Measurements from ENCODE around the gene KRTAP10-3. TPM values are rescaled to one million over a fixed set of nuclear protein-coding genes. Genes with fewer than 3 reads are reported as not detected.
"Not testable (repeated sequence)": the region's sequence is repeated elsewhere in the genome, so short reads cannot be mapped to it uniquely, and the experiment has no call there.

Gene KRTAP10-3
- total RNA-seq, 8 experiments from 2014 or later = 0.23 to 1.1 (median 0.46) TPM; not detected in 3

GRCh38 chr21:44572959-44573583, 14.5 kb upstream of the KRTAP10-3 start:
- WGBS, 10 experiments = 13 to 82% (median 54%) methylated on average over 6 to 7 of the region's 15 CpGs; no CpG with 5 or more reads in 6 of the 10 experiments
- Histone ChIP-seq H3K27ac (no peak overlapping the region), H3K4me3 (no peak overlapping the region), H3K4me1 (replicated peaks in 1 of 2) (no peaks in the 10 kb centered on the region)
- in situ Hi-C loops (cut with MboI; ENCODE audit: low pct_unique_long_range_greater_than_20kb in 2 of 9, low sequenced_read_pairs in 9 of 9, unreplicated experiment in 9 of 9) = no loop called here
- ATAC-seq (replicated peaks in 6 of 8) = peak in 4 of 8 experiments; percentile 27 to 73 (median 40)

- 33 to 96% (median 76%) methylated on average over 1 to 13 of the region's 40 CpGs; no CpG with 5 or more reads in 3 of the 10 experiments for WGBS, 10 experiments
- Histone ChIP-seq H3K4me1 (replicated peaks in 1 of 2) (no peaks in the 10 kb centered on the region), H3K4me3 (no peak overlapping the region), H3K27ac (no peak overlapping the region)
- no peak for ATAC-seq (replicated peaks in 6 of 8)
- in situ Hi-C loops (cut with MboI; ENCODE audit: low pct_unique_long_range_greater_than_20kb in 2 of 9, low sequenced_read_pairs in 9 of 9, unreplicated experiment in 9 of 9) = no loop called here
These were observed 13.5 kb upstream of the KRTAP10-3 start for GRCh38 chr21:44571844-44572782.

- ATAC-seq (replicated peaks in 6 of 8) = no peak
- Histone ChIP-seq H3K4me1 (replicated peaks in 1 of 2) (no peaks in the 10 kb centered on the region), H3K27ac (no peak overlapping the region), H3K4me3 (no peak overlapping the region)
- WGBS, 10 experiments = 0 to 100% (median 61%) methylated on average over 1 to 3 of the region's 4 CpGs; no CpG with 5 or more reads in 1 of the 10 experiments
- in situ Hi-C loops (cut with MboI; ENCODE audit: low pct_unique_long_range_greater_than_20kb in 2 of 9, low sequenced_read_pairs in 9 of 9, unreplicated experiment in 9 of 9) = no loop called here
These were observed 12.7 kb upstream of the KRTAP10-3 start for GRCh38 chr21:44571296-44571695.

GRCh38 chr21:44569861-44570517, 11.4 kb upstream of the KRTAP10-3 start:
- H3K27ac ChIP-seq = no peak overlapping the region
- in situ Hi-C loops (cut with MboI; ENCODE audit: low pct_unique_long_range_greater_than_20kb in 2 of 9, low sequenced_read_pairs in 9 of 9, unreplicated experiment in 9 of 9) = no loop called here
- no peaks in the 10 kb centered on the region for H3K4me1 ChIP-seq (replicated peaks in 1 of 2)
- ATAC-seq (replicated peaks in 6 of 8) = no peak
- WGBS, 10 experiments = 19 to 83% (median 72%) methylated on average over 1 to 9 of the region's 12 CpGs; no CpG with 5 or more reads in 3 of the 10 experiments
- H3K4me3 ChIP-seq = no peak overlapping the region

GRCh38 chr21:44568667-44569556, 10.3 kb upstream of the KRTAP10-3 start:
- Histone ChIP-seq H3K4me3 (no peak overlapping the region), H3K4me1 (replicated peaks in 1 of 2) (no peaks in the 10 kb centered on the region), H3K27ac (no peak overlapping the region)
- in situ Hi-C loops (cut with MboI; ENCODE audit: low pct_unique_long_range_greater_than_20kb in 2 of 9, low sequenced_read_pairs in 9 of 9, unreplicated experiment in 9 of 9) = no loop called here
- no peak for ATAC-seq (replicated peaks in 6 of 8)
- 30 to 85% (median 70%) methylated on average over 1 to 9 of the region's 27 CpGs; no CpG with 5 or more reads in 5 of the 10 experiments for WGBS, 10 experiments

GRCh38 chr21:44568261-44568660, 9.7 kb upstream of the KRTAP10-3 start:
- in situ Hi-C loops (cut with MboI; ENCODE audit: low pct_unique_long_range_greater_than_20kb in 2 of 9, low sequenced_read_pairs in 9 of 9, unreplicated experiment in 9 of 9) = no loop called here
- Histone ChIP-seq H3K4me3 (no peak overlapping the region), H3K27ac (no peak overlapping the region), H3K4me1 (replicated peaks in 1 of 2) (no peaks in the 10 kb centered on the region)
- ATAC-seq (replicated peaks in 6 of 8) = no peak
- 13 to 93% (median 72%) methylated on average over 2 to 6 of the region's 12 CpGs; no CpG with 5 or more reads in 5 of the 10 experiments for WGBS, 10 experiments

- Histone ChIP-seq H3K27ac (no peak overlapping the region), H3K4me1 (replicated peaks in 1 of 2) (no peaks in the 10 kb centered on the region), H3K4me3 (no peak overlapping the region)
- 71 to 92% (median 85%) methylated on average over 4 to 16 of the region's 18 CpGs; no CpG with 5 or more reads in 4 of the 10 experiments for WGBS, 10 experiments
- in situ Hi-C loops (cut with MboI; ENCODE audit: low pct_unique_long_range_greater_than_20kb in 2 of 9, low sequenced_read_pairs in 9 of 9, unreplicated experiment in 9 of 9) = no loop called here
- no peak for ATAC-seq (replicated peaks in 6 of 8)
These were observed 9.0 kb upstream of the KRTAP10-3 start for GRCh38 chr21:44567481-44568171.

- H3K27ac ChIP-seq = no peak overlapping the region
- no peak overlapping the region for H3K4me3 ChIP-seq
- H3K4me1 ChIP-seq (replicated peaks in 1 of 2) = no peaks in the 10 kb centered on the region
- in situ Hi-C loops (cut with MboI; ENCODE audit: low pct_unique_long_range_greater_than_20kb in 2 of 9, low sequenced_read_pairs in 9 of 9, unreplicated experiment in 9 of 9) = no loop called here
- WGBS, 10 experiments = 9 to 100% (median 47%) methylated on average over 1 of the region's 1 CpG; no CpG with 5 or more reads in 2 of the 10 experiments
- ATAC-seq (replicated peaks in 6 of 8) = no peak
These were observed 7.8 kb upstream of the KRTAP10-3 start for GRCh38 chr21:44566403-44566802.

GRCh38 chr21:44564886-44565598, 6.4 kb upstream of the KRTAP10-3 start:
- Histone ChIP-seq H3K4me1 (replicated peaks in 1 of 2) (no peaks in the 10 kb centered on the region), H3K4me3 (no peak overlapping the region), H3K27ac (no peak overlapping the region)
- 0 to 100% (median 11%) methylated on average over 1 of the region's 1 CpG; no CpG with 5 or more reads in 1 of the 10 experiments for WGBS, 10 experiments
- ATAC-seq (replicated peaks in 6 of 8) = no peak
- in situ Hi-C loops (cut with MboI; ENCODE audit: low pct_unique_long_range_greater_than_20kb in 2 of 9, low sequenced_read_pairs in 9 of 9, unreplicated experiment in 9 of 9) = no loop called here

GRCh38 chr21:44564099-44564498, 5.5 kb upstream of the KRTAP10-3 start:
- H3K27ac ChIP-seq = no peak overlapping the region
- H3K4me3 ChIP-seq = no peak overlapping the region
- 9 to 100% (median 90%) methylated on average over 1 of the region's 1 CpG; no CpG with 5 or more reads in 1 of the 10 experiments for WGBS, 10 experiments
- H3K4me1 ChIP-seq (replicated peaks in 1 of 2) = no peaks in the 10 kb centered on the region
- ATAC-seq (replicated peaks in 6 of 8) = no peak
- in situ Hi-C loops (cut with MboI; ENCODE audit: low pct_unique_long_range_greater_than_20kb in 2 of 9, low sequenced_read_pairs in 9 of 9, unreplicated experiment in 9 of 9) = no loop called here

GRCh38 chr21:44558329-44558675, 293 bp downstream of the KRTAP10-3 start:
- H3K4me1 ChIP-seq (replicated peaks in 1 of 2); H3K4me3 ChIP-seq; H3K27ac ChIP-seq; ATAC-seq (replicated peaks in 6 of 8); in situ Hi-C loops (cut with MboI; ENCODE audit: low pct_unique_long_range_greater_than_20kb in 2 of 9, low sequenced_read_pairs in 9 of 9, unreplicated experiment in 9 of 9): not testable (repeated sequence)
- WGBS, 10 experiments = no CpG with 5 or more reads among the region's 10 CpGs

Measured in motor neuron (in vitro differentiated cells).